ENCODE results near the gene PIK3R5. TPM values are rescaled to one million over a fixed set of nuclear protein-coding genes. Genes with fewer than 3 reads are reported as not detected.

Gene PIK3R5
- polyA plus RNA-seq, 1 experiment: 0.02 TPM

DNA sequence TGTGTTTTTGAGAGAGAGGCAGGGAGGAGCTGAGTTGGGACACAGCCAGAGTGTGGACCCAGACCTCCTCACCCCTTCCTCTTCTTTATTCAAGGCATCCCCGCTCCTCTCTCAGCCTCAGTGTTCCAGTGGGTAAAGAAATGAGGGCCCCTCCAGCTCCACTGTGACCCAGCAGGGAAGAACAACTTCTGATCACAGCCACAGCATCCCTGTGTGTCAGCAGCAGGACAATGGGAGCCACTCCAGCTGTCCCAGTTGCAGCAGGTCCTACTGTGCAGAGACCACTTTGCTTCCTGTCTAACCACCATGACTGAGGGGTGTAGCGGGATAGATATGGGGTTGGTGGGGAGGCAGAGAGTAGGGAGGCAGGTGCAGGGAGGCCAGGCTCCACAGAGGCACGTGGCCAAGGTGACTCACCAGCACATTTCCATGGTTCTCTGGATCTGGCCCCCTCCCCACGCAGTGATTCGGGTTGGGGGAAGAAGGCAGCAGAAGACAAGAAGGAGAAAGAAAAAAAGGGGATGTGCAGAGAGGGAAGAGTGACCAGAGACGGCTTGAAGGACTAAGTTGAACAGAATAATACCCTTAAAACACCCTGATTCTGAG is 24.5 kb downstream of the PIK3R5 start:
- Histone ChIP-seq H3K36me3 (ENCODE audit: control insufficient read depth, insufficient read depth, low read length) (no peaks in the 10 kb centered on the region), H3K27me3 (ENCODE audit: control insufficient read depth, insufficient read depth, low read length) (no peaks in the 10 kb centered on the region; the same call in 1 of the 2 replicates), H3K4me3 (ENCODE audit: low read depth, low read length) (no peak overlapping the region)
- TF ChIP-seq, protein P1, sequence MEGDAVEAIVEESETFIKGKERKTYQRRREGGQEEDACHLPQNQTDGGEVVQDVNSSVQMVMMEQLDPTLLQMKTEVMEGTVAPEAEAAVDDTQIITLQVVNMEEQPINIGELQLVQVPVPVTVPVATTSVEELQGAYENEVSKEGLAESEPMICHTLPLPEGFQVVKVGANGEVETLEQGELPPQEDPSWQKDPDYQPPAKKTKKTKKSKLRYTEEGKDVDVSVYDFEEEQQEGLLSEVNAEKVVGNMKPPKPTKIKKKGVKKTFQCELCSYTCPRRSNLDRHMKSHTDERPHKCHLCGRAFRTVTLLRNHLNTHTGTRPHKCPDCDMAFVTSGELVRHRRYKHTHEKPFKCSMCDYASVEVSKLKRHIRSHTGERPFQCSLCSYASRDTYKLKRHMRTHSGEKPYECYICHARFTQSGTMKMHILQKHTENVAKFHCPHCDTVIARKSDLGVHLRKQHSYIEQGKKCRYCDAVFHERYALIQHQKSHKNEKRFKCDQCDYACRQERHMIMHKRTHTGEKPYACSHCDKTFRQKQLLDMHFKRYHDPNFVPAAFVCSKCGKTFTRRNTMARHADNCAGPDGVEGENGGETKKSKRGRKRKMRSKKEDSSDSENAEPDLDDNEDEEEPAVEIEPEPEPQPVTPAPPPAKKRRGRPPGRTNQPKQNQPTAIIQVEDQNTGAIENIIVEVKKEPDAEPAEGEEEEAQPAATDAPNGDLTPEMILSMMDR (IDR thresholded peaks at IDR 0.05; ENCODE audit: insufficient read depth, low read depth, low read length): no peak
- POLR2A ChIA-PET: no interaction called here
- DNase-seq (ENCODE audit: low read depth): no peak
- CTCF ChIA-PET: no interaction called here

DNA sequence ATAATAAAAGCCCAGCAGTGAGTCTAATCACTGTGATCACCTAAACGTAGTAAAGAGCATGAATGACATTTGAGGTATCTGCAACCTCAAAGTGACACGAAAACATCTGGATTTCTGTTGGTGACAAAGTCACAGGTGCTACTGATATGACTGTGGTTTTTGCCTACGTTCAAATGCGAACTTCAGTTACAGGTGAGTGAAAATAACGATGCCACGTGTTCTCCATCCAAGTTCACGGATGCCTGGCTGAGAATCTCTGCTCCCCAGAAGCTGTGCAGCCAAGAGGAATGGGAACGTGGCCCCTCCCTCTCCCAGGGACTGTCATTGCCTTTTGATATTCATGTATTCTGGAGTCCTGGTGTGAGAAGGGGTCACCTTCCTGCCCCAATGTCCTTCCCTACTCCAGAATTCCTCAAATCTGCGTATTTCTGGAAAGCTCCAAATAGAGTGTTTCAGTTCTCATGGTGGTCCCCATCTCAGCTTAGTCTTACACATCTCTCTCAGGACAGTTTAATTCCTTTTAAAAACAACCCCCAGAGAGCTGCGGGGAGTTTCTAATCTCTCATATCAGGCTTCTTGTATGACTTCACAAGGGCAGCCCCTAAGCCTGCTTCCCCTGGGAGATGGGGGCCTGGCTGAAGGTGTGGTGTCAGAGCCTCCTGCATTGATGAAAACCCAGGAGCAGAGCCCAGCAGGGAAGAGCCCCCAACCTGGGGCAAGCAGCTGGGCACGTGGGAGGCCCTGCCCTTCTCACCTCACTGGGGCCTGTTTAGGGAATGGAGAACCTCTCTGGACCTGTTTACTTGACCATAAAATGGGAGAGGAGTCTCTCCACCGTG is 25.8 kb downstream of the PIK3R5 start:
- ChIA-PET CTCF (no interaction called here), POLR2A (no interaction called here)
- Histone ChIP-seq H3K4me3 (ENCODE audit: low read depth, low read length) (no peak overlapping the region), H3K36me3 (ENCODE audit: control insufficient read depth, insufficient read depth, low read length) (no peaks in the 10 kb centered on the region), H3K27me3 (ENCODE audit: control insufficient read depth, insufficient read depth, low read length) (no peaks in the 10 kb centered on the region; the same call in 1 of the 2 replicates)
- no peak for DNase-seq (ENCODE audit: low read depth)
- TF ChIP-seq, protein P1 (IDR thresholded peaks at IDR 0.05; ENCODE audit: insufficient read depth, low read depth, low read length): no peak

DNA sequence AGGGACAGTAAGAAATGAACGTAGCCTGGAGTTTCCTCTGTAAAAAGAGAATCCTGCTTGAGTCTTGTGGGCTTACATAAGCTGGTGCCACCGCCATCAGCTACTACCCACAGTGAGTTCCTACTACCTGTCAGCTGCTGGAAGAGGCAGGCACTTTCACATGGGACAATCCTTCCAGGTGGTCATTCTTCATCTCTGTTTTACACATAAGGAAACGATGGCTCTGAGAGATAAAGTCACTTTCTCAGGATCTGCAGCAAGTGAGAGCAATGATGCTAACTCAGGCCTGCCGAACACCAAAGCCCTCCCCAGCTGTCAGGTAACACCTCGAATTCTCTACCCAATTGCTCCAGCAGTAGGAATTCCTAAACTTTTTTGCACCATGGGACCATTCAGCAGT is 26.6 kb downstream of the PIK3R5 start:
- no peak for DNase-seq (ENCODE audit: low read depth)
- ChIA-PET CTCF (no interaction called here), POLR2A (no interaction called here)
- TF ChIP-seq, protein P1 (IDR thresholded peaks at IDR 0.05; ENCODE audit: insufficient read depth, low read depth, low read length): no peak
- H3K4me3 ChIP-seq (ENCODE audit: low read depth, low read length): no peak overlapping the region
- H3K36me3 ChIP-seq (ENCODE audit: control insufficient read depth, insufficient read depth, low read length): no peaks in the 10 kb centered on the region
- H3K27me3 ChIP-seq (ENCODE audit: control insufficient read depth, insufficient read depth, low read length): no peaks in the 10 kb centered on the region; the same call in 1 of the 2 replicates

DNA sequence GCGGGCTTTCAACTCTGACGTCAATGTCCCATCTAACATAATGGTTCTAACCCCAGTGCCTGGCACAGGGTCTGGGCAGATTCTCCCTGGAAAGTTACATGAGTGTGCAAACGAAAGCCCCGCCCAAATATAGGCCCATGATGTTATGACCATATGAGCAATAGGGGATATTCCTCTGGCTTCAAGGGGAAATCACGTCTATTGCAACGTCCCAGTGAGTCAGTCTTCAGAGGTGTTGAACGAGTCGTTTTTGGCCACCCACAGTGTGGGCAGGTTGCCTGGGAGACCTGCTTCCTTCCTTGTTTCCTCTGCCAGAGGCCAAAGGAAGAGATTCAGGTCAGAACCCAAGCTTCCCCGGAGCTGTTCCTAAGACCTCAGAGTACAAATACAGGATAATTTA is 30.3 kb downstream of the PIK3R5 start:
- Histone ChIP-seq H3K36me3 (ENCODE audit: control insufficient read depth, insufficient read depth, low read length) (no peaks in the 10 kb centered on the region), H3K27me3 (ENCODE audit: control insufficient read depth, insufficient read depth, low read length) (no peaks in the 10 kb centered on the region; the same call in 1 of the 2 replicates), H3K4me3 (ENCODE audit: low read depth, low read length) (no peak overlapping the region)
- ChIA-PET POLR2A (no interaction called here), CTCF (no interaction called here)
- no peak for DNase-seq (ENCODE audit: low read depth)
- TF ChIP-seq, protein P1 (IDR thresholded peaks at IDR 0.05; ENCODE audit: insufficient read depth, low read depth, low read length): no peak

DNA sequence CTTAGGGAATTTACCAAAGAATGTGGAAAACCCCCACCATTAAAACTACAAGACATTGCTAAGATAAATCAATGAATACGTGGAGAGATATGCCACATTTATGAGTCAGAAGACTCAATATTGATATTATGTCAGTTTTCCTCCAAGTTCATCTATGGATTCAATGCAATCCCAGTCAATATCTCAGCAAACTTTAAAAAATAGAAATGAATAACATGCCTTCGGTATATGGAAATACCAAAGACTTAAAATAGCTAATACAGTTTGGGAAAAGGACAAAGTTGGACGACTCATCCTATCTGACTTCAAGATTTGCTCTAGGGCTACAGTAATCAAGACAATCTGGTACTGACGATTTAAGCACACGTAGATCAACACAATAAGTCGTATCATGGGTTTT is 31.2 kb downstream of the PIK3R5 start:
- no peak for DNase-seq (ENCODE audit: low read depth)
- TF ChIP-seq, protein P1 (IDR thresholded peaks at IDR 0.05; ENCODE audit: insufficient read depth, low read depth, low read length): no peak
- ChIA-PET CTCF (no interaction called here), POLR2A (no interaction called here)
- Histone ChIP-seq H3K27me3 (ENCODE audit: control insufficient read depth, insufficient read depth, low read length) (no peaks in the 10 kb centered on the region), H3K36me3 (ENCODE audit: control insufficient read depth, insufficient read depth, low read length) (no peaks in the 10 kb centered on the region), H3K4me3 (ENCODE audit: low read depth, low read length) (no peak overlapping the region)
